Tibial artery (tissue), 4 donors: Measurements from ENCODE around the gene APBB2.
A peak's percentile ranks its signal among the peaks of the same experiment; 100 is the strongest.

Source experiments
- DNase-seq, 2 donors: peaks; one replicate each; pipeline ENCODE4 v3.0.0-alpha.2; 2019
- H3K27ac ChIP-seq, 2 donors: fragments of 200-600 bp; sonication (generic) in 1 of 2; 1 replicate in 1 of 2; 2 replicates in 1 of 2; pipeline ENCODE4 v1.5.1; 2018 to 2019; ENCODE audit warnings: mild to moderate bottlenecking in 1 of 2
- H3K27me3 ChIP-seq, 2 donors: fragments of 200-600 bp; sonication (generic) in 1 of 2; one replicate each; pipeline versions ENCODE4 v1.5.1 to v1.6.0; 2016 to 2019
- H3K36me3 ChIP-seq, 3 donors: fragments of 200-600 bp; sonication (generic) in 2 of 3; one replicate each; pipeline ENCODE4 v1.5.1; 2016 to 2019; ENCODE audit warnings: mild to moderate bottlenecking in 2 of 3
- H3K4me1 ChIP-seq, 4 donors: fragments of 200-600 bp; sonication (generic) in 2 of 4; 1 replicate in 3 of 4; 2 replicates in 1 of 4; pipeline ENCODE4 v1.5.1; 2016 to 2019
- H3K4me3 ChIP-seq, 2 donors: fragments of 200-600 bp; sonication (generic) in 1 of 2; 1 replicate in 1 of 2; 2 replicates in 1 of 2; pipeline ENCODE4 v1.5.1; 2018 to 2019; ENCODE audit warnings: mild to moderate bottlenecking in 2 of 2
- H3K9me3 ChIP-seq, 3 donors: fragments of 200-600 bp; sonication (generic) in 1 of 3; one replicate each; pipeline ENCODE4 v1.5.1; 2016 to 2019
- CTCF ChIP-seq, 2 experiments: fragments of 200-600 bp in 1 of 2; fragments of 450-650 bp in 1 of 2; IDR thresholded peaks; one replicate each; pipeline ENCODE4 v1.5.1; 2017 to 2019; ENCODE audit warnings: antibody characterized with exemption in 2 of 2, mild to moderate bottlenecking in 1 of 2, moderate library complexity in 1 of 2
- intact Hi-C: fragments of 100-400 bp; cut with DNase I; formaldehyde crosslinking; loops from one replicate; pipeline ENCODE4 v1.15.0; 2023; ENCODE audit warnings: low total_unique reads

The APBB2 gene

GRCh38 chr4:40939856-40940255 lies 274.5 kb downstream of the APBB2 start:
- TF ChIP-seq CTCF (IDR thresholded peaks at IDR 0.05) = no peak
- peaks cover 0 to 69% (median 48%) of the 10 kb centered on the region in 4 donors for H3K4me1 ChIP-seq
- intact Hi-C loops = loop anchor here (5.0 kb wide), 1 partner anchor 32 kb away; no protein-coding TSS in a partner anchor
- no peak overlapping the region for H3K4me3 ChIP-seq
- H3K27ac ChIP-seq = peak overlapping the region; percentile 64 to 68
- no peaks in the 10 kb centered on the region for H3K9me3 ChIP-seq
- H3K36me3 ChIP-seq = peaks cover 0 to 27% (median 0%) of the 10 kb centered on the region in 3 donors
- H3K27me3 ChIP-seq = no peaks in the 10 kb centered on the region
- no peak for DNase-seq

- intact Hi-C loops = loop anchor here (5.0 kb wide), 1 partner anchor 34 kb away; no protein-coding TSS in a partner anchor
These were observed 276.0 kb downstream of the APBB2 start for GRCh38 chr4:40938337-40938736.

GRCh38 chr4:40937140-40937725 lies 277.1 kb downstream of the APBB2 start:
- DNase-seq = no peak
- intact Hi-C loops = loop anchor here (5.0 kb wide), 1 partner anchor 35 kb away; no protein-coding TSS in a partner anchor

More at GRCh38 chr4:40938337-40938736, 276.0 kb downstream of the APBB2 start:
- no peaks in the 10 kb centered on the region for H3K9me3 ChIP-seq
- no peak for DNase-seq
- H3K4me1 ChIP-seq = peaks cover 0 to 66% (median 48%) of the 10 kb centered on the region in 4 donors
- H3K4me3 ChIP-seq = no peak overlapping the region
- H3K27me3 ChIP-seq = no peaks in the 10 kb centered on the region
- H3K27ac ChIP-seq = peak overlapping the region in 1 of 2 donors; percentile 19
- H3K36me3 ChIP-seq = peaks cover 7 to 33% (median 14%) of the 10 kb centered on the region in 3 donors
- TF ChIP-seq CTCF (IDR thresholded peaks at IDR 0.05) = no peak

DNA sequence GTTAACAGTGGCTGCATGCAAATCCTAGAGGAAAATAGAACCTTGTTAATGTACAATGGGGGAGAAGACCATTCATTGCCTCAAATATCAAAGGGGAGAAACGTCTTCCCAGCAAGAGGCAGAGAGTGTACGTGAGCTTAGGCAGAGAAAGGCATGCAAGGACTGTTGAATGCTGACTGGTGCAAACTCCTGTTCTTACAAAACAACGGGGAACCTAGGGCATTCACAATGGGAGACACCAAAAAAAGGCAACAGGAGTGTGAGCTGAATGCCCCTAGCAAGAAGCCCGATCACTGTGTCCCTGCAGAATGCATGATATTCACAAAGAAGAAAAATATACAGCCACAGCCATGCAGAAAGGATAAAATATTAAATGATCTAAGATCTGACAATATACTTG lies 279.7 kb downstream of the APBB2 start:
- DNase-seq = no peak
- intact Hi-C loops = loop anchor here (5.0 kb wide), 1 partner anchor 38 kb away; no protein-coding TSS in a partner anchor
- H3K4me3 ChIP-seq = no peak overlapping the region

More at GRCh38 chr4:40937140-40937725, 277.1 kb downstream of the APBB2 start:
- Histone ChIP-seq H3K27ac (no peak overlapping the region), H3K9me3 (no peaks in the 10 kb centered on the region), H3K4me1 (peaks cover 0 to 54% (median 41%) of the 10 kb centered on the region in 4 donors), H3K4me3 (no peak overlapping the region), H3K27me3 (no peaks in the 10 kb centered on the region), H3K36me3 (peaks cover 7 to 32% (median 20%) of the 10 kb centered on the region in 3 donors)
- TF ChIP-seq CTCF (IDR thresholded peaks at IDR 0.05) = no peak

GRCh38 chr4:40933272-40934053 lies 280.9 kb downstream of the APBB2 start:
- intact Hi-C loops = no loop called here

More for the DNA sequence above, 279.7 kb downstream of the APBB2 start:
- Histone ChIP-seq H3K27me3 (no peaks in the 10 kb centered on the region), H3K27ac (no peak overlapping the region), H3K4me1 (peaks cover 0 to 29% (median 17%) of the 10 kb centered on the region in 4 donors), H3K36me3 (peaks cover 7 to 35% (median 20%) of the 10 kb centered on the region in 3 donors), H3K9me3 (no peaks in the 10 kb centered on the region)
- no peak for TF ChIP-seq CTCF (IDR thresholded peaks at IDR 0.05)

More at GRCh38 chr4:40933272-40934053, 280.9 kb downstream of the APBB2 start:
- DNase-seq = no peak
- H3K27ac ChIP-seq = no peak overlapping the region
- TF ChIP-seq CTCF (IDR thresholded peaks at IDR 0.05) = no peak
- no peaks in the 10 kb centered on the region for H3K27me3 ChIP-seq
- H3K36me3 ChIP-seq = peaks cover 7 to 35% (median 20%) of the 10 kb centered on the region in 3 donors
- H3K4me3 ChIP-seq = no peak overlapping the region
- peaks cover 0 to 17% (median 5%) of the 10 kb centered on the region in 4 donors for H3K4me1 ChIP-seq
- H3K9me3 ChIP-seq = no peaks in the 10 kb centered on the region
